HG03432 (cell line): ENCODE results near the gene PPARD.
A peak's percentile ranks its signal among the peaks of the same experiment; 100 is the strongest.
"Not testable (repeated sequence)": the region's sequence is repeated elsewhere in the genome, so short reads cannot be mapped to it uniquely, and the experiment has no call there.

Source experiments
- ATAC-seq: cut with Tn5 transposase; IDR thresholded peaks from one replicate; pipeline ENCODE4 v1.9.1; 2021; ENCODE audit warnings: mild to moderate bottlenecking, moderate library complexity; ENCODE audit not compliant: unreplicated experiment

PPARD gene

DNA sequence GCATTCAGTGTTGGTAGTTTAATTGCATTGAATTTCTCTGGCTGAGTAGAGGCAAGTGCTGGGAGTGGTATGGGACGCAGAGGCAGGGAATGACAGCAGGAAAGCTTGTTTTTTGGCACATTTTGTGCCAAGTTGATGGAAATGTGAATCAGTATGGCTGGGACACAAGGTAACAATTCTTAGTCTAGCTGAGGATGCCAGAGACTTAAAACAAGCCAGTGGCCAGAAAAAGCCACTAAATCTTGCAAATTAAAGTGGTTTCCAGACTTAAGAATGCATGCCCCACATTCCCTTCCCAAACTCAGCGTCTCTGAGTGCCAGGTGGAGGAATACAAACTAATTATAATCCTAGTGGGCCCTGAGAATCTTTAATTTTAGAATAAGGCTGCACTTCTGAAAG lies 35.9 kb downstream of the PPARD start:
- no peak for ATAC-seq

DNA sequence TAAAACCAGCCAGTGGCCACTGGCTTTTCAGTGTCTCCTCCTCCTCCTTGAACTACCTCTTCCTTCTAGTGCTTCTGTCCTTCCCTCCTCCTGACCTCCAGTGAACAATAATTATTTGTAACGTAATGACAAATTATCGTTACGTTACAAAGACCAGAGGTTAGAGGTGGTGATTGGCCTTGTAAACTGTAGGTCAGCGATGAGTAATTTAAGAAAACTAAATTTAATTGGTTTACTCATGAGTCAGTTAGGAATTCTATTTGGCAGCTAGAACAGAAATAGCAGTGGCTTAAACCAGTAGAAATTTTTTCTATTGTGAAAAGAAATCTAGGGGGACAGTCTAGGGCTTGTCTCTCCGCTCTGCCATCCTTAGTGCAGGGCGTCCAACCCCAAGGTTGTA lies 38.8 kb downstream of the PPARD start:
- no peak for ATAC-seq

- ATAC-seq: no peak
Observed at GRCh38 chr6:35382015-35382414, 39.7 kb downstream of the PPARD start.

DNA sequence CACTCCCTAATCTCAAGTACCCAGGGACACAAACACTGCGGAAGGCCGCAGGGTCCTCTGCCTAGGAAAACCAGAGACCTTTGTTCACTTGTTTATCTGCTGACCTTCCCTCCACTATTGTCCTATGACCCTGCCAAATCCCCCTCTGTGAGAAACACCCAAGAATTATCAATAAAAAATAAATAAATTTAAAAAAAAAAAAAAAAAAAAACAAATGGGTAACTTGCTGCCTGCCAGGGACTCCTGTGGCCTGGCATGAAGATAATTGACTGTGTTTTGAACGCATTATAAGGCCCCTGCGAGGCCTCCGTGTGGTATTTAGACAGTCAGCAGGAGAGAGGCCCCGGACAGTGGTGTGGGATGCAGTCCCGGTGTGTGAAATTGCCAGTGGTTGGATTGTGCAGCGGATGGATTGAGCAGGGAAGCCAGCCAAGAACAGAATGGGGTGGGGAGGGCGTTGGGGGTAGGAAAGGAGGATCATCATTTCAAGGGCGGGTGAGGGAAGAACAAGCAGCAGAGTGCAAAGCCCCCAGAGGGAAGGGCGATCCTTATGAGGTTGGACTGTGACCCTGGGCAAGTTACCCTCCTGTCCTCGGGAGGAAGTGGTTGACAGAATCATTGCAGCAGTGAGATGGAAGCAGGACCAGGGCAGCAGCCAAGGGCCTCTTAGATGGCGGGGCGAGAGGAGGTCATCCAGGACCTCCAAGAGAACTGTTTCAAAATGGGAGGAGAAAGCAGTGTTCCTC lies 43.3 kb downstream of the PPARD start:
- no peak for ATAC-seq

DNA sequence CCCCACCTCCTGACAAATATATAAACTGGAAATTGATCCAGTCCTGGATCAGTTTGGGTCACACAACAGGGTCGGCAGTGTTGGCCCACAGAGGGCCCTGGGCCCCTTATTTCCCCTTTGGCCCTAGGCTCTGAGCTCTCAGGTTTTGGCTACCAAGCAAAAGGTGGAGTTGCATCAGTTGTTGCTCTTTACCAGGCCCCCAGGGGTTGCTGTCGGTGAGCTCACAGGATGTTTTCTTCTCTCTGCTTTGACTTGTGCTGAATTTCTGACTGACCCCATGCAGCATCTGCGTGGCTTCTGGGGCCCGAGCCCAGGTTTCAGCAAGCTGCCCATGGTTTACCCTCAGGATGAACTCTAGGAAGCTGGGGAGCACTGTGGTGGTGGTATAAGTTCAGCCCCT lies 44.6 kb downstream of the PPARD start:
- no peak for ATAC-seq

GRCh38 chr6:35388030-35388429 lies 45.7 kb downstream of the PPARD start:
- ATAC-seq: no peak

DNA sequence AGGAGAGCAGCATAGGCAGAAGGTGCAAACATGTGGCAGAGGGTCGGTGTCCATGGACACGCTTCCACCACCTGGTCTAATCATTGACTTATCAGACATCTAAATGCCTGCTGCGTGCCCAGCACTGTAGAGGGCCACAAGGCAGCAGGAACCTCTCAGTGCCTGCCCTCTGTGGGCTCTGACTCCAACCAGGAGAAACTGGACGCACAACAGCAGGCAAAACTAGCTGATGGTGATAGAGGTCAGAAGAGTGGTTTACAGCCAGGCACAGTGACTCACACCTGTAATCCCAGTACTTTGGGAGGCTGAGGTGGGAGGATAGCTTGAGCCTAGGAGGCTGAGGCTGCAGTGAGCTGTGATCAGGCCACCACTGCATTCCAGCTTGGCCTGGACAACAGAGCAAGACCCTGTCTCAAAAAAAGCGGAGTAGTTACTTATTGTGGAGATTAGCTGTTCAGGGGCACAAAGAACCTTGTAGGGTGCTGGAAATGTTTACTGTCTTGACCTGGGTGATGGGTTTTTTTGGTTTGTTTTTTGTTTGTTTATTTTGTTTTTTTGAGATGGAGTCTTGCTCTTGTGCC lies 46.5 kb downstream of the PPARD start:
- ATAC-seq: no peak

DNA sequence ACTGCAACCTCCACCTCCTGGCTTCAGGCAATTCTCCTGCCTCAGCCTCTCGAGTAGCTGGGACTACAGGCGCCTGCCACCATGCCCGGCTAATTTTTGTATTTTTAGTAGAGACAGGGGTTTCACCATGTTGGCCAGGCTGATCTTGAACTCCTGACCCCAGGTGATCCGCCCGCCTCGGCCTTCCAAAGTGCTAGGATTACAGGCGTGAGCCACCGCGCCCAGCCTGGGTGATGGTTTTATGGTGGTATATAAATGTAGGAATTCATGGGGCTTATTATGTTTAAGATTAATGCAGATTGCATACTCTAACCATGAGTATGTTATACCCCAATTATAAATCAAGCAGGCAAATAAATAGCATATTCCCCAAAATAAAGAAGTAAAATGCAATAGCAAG lies 47.0 kb downstream of the PPARD start:
- ATAC-seq: not testable (repeated sequence)

- ATAC-seq: no peak
Observed at GRCh38 chr6:35391240-35391968, 49.0 kb downstream of the PPARD start.

DNA sequence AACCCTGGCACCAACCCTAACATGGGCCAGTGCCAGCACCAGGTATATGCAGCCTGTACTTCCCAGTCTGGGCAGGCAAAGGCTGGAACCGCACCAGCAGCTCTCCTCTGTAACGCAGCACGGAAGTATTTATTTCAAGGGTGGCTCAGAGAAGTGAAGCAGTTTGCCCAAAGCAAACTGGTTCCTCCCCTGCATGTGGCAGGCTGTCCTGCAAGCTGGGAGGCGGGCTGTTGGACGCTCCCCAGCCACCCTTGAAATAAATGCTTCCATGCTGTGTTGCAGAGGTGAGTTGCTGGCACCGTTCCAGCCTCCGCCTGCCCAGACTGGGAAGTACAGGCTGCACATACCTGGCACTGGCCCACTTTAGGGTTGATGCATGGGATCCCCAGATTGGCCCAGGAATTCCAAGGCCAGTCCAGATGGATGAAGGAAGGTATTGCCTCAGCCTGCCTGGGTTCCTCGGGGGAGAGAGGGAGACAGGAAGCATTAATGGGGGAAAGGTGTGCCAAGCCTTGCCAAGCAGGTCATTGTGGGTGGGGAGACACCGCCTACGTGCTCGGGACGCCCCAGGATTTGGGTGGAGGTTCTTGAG lies 49.8 kb downstream of the PPARD start:
- ATAC-seq: no peak

DNA sequence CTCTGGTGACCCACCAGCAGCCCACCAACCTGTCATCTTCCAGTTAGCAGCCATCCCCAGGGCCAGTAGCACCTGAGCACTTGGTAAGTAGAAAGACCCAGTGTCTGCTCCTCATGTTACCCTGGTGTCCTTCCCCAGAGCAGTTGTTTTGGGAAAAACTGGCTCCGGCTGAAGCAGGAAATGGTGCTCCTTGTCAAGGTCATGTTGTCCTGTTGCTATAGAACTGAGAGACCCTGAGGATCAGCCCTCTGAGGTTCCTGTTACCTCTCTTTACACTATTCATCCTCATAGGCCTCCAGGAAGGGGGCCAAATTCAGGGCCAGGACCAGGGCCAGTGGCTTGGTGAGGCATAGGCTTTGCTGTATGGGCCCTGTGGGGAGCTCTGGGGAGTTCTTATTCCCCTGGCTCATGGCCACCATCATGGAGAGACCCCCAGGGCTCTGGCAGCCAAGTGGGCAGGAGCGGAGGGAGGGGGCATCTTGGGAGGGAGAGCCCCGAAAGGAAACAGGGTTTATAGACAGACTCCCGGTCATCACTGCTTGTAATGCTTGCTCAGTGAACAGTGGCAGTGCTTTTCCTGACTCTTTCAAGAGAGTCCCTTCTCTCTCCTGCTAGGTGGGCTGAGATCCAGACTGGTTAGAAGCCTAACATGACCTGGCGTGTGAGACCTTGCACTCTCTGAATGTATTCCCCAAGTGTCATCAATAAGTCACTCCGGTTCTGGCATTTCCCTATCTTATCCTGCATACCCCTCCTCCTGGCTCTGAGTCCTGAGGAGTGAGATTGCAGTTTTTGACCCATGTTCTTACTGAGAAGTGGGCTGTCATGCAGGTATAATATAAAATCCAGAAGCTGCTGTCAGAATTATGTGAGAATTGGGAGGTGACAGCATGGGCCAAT lies 50.7 kb downstream of the PPARD start:
- ATAC-seq: no peak

- no peak for ATAC-seq
Observed at GRCh38 chr6:35396991-35397390, 54.6 kb downstream of the PPARD start.

DNA sequence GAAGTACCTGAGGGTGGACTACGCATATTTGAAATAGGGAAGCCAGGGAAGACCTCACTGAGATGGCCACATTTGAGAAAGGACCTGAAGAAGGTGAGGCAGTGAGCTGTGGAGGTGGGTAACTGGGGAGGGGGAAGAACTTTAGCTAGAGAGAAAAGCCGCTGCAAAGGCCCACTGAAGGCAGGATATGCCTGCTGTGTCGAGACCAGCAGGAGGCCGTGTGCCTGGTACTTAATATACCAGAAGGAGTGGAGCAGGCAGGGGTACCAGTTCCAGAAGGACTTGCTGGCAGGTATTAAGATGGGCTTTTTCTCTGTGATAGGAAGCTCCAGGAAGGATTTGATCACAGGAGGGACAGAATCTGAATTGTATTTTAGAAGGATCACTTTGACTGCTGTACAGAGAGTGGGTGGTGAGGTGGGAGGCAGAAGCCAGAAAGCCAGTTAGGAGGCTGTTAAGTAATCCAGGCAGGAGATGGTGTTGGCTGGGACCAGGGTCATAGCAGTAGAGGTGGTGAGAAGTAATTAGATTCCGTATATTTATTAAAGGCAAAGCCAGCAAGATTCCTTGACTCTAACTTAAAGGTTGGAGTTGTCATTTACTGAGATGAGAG lies 55.6 kb downstream of the PPARD start:
- no peak for ATAC-seq

GRCh38 chr6:35398526-35398925 lies 56.2 kb downstream of the PPARD start:
- no peak for ATAC-seq

- no peak for ATAC-seq
Observed at GRCh38 chr6:35400111-35400510, 57.8 kb downstream of the PPARD start.

DNA sequence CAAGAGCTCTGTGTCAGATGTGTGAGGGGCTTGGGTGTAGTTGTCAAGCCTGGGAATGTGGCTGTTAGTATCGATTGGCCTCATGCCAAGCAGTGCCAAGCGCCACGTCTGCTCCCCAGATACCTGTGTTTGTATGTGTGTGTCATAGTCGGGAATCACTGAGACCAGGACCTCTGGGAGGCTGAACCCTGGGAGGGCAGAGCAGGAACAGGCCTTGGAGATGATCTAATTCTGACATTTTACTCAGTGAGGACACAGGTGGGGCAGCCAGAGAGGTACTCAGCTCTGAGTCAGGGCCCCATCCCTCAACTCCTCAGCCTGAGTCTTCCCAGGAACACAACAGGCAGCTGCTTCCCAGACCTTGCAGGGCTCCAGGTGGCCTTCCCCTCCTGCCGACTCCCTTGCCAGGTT lies 58.5 kb downstream of the PPARD start:
- no peak for ATAC-seq

GRCh38 chr6:35401514-35401913 lies 59.2 kb downstream of the PPARD start:
- no peak for ATAC-seq

DNA sequence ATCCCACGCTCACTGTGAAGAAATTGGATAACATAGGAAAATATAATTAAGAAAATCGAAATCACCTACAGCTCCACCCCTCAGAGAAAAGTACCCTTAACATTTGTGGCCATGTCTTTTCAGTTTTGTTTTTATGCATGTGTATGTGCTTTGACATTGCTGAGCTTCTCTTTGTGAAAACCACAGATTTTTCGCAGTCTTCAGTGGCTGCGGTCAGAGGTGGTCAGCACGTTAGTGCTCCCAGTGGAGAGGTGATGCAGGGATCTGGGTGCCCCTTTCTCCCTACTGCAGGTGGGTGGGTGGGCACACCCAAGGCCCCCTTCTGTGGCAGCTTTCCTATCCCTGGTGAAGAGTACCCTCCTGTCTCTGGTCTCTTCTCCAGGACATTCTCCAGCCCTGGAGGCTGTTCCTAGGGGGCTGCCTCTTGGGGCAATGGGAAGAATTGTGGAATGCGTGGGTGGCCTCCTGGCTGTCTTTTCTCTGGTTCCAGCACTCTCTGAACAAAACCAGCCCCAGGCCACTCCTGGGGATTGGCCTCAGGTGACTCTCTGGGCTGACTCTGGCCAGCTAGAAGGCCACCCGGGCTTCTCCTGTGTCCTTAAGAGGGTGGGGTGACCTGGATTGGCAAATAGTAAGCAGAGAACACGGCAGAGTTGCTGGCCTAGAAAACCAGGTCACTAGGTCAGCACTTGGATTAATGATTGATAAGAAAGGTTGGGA lies 59.9 kb downstream of the PPARD start:
- peak; percentile 57 for ATAC-seq

DNA sequence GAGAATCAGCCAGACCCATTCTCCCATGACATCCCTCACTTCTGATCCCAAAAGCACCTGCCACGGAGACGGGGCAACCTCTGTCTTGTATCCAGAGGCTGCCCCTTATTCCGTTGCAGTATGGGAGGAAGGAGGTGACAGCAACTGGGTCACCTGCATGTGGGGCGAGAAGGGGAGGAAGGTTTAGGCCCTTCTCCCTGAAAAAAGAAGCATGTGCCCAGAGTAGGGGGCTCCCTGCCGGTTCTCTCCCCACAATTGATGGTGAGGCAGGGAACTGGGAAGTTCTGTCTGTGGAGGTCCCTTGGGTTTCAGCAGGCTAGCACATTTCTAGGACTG lies 60.5 kb downstream of the PPARD start:
- ATAC-seq: no peak
